Measurements from ENCODE around the gene SMIM1.

Gene SMIM1

GRCh38 chr1:3772027-3772714, 378 bp upstream of the SMIM1 start:
- peak; percentile 44 to 83 (median 68) for DNase-seq
- intact Hi-C loops (cut with DNase I) = no loop called here

GRCh38 chr1:3773572-3774275, 1.2 kb downstream of the SMIM1 start:
- intact Hi-C loops (cut with DNase I) = no loop called here
- no peak for DNase-seq

DNA sequence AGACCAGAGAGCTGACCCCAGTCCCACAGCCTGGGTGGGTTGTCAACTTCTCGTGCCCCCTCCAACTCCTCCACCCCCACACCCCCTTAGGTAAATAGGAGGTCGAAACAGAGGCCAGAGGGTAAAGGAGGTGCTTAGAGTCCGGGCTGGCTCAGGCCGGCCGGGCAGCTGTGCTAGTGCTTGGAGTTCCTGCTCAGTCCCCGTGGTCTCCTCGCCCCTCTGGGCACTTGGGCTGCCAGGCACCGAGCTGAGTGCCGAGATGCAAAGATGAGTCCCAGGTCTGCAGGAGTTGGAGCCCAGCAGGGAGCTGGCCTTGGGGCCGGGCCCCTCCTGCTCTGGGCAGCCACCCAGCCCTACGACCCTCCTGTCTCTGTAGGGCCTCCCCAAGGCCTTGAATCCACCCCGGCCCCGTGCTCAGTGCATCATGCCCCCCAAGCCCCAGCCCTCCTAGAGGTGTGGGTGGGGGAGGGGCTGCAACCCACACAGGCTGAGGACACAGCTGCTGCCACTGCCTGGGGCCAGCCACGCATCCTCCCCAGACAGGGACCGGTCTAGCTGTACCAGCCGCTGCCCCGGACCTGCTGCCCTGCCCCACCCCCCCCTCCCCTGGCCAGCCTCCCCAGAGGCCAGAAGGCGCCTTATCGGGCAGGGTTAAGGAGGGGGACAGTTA, 1.9 kb downstream of the SMIM1 start:
- intact Hi-C loops (cut with DNase I) = no loop called here
- peak in 1 of 42 donors; percentile 54 for DNase-seq

DNA sequence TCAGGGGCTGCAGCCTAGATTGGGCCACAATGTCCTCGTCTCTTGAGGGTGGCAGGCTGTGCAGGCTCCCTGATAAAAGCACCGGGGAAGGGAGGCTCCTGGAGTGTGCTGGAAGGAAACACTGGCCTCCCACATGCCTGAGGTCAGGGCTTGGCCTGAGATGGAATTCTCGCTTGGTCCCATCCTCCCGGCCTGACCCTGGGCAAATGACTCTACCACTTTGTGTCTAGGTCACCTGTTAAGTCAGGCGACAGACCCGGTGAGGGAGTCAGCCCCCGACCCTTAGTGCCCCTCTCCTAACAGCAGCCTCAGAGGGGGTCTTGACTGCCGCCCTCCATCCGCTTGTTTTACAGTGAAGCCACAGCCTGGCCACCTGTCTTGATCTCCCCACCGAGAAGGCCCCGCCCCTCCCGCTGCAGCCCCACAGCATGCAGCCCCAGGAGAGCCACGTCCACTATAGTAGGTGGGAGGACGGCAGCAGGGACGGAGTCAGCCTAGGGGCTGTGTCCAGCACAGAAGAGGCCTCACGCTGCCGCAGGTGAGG, 2.5 kb downstream of the SMIM1 start:
- intact Hi-C loops (cut with DNase I) = no loop called here
- no peak for DNase-seq

- intact Hi-C loops (cut with DNase I) = no loop called here
- peak in 22 of 42 donors; percentile 13 to 62 (median 48) for DNase-seq
Observed at GRCh38 chr1:3775490-3776230, 3.1 kb downstream of the SMIM1 start.

DNA sequence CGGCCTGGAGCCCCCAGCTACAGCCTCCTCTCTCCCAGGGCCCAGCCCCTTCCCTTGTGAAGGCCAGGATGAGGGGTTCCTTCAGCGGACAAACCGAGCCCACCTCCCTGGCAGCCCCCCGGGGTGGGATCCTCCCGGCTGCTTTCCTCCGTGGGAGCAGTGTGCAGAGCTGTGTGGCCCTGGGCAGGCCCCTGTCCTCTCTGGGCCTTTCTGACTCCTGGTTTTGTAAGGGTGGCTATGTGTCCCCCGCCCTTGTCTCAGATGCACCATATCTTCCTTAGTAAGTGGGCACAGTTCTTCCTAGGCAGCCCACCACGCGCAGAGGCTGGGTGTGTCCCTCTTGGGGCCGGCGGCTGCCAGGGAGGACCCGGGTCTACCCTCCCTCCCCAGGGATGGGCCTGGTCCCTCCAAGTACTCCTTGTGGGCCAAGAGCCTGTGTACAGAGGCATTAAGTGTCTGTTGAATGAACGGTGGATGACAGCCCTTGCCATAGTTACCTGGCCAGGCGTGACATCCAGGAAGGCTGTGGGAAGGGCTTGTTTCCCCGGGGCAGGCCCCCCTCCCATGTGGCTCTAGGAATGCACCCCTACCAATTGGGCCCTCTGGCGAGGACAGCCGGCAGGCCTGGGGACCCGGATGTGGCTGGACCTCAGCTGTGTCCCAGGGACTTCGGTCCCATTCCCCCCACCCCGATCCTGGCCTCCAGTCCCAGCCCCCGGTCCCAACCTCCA, 3.8 kb downstream of the SMIM1 start:
- no peak for DNase-seq
- intact Hi-C loops (cut with DNase I) = no loop called here

GRCh38 chr1:3777078-3777547, 4.6 kb downstream of the SMIM1 start:
- intact Hi-C loops (cut with DNase I) = no loop called here
- DNase-seq = no peak

- intact Hi-C loops (cut with DNase I) = no loop called here
- DNase-seq = no peak
Observed at GRCh38 chr1:3777647-3778589, 5.4 kb downstream of the SMIM1 start.

DNA sequence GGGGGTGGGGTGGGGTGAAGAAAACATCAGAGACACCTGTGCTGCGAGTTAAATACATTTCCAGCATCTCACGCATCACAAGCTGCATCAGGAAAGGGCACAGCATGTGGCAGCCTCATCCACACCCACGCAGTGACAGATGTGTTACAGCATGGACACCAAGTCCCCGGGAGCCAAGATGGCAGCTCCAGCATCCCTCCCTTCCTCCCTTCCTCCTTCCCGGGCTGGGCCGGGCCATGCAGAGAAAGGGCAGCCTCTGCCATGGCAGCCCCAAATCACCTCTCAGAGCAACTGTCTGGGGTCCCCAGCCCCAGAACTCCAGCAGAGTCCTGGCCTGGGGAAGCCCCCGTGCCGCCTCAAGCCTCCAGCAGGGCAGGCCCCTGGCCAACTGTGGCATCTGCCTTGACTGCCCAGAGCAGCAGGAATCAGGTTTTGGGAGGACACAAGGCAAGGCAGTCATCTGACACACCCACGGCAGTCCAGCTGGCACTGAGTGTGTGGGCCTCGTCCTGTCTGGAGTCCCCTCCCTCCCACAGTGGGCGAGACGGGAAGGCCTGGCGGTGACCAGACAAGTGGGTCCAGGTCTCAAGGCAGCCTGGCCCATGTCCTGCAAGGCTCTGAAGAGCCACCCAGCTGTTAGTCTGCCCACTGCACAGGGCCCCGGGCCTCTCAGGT, 6.2 kb downstream of the SMIM1 start:
- no peak for DNase-seq
- intact Hi-C loops (cut with DNase I) = no loop called here

- DNase-seq = no peak
- intact Hi-C loops (cut with DNase I) = no loop called here
Observed at GRCh38 chr1:3779265-3779911, 6.8 kb downstream of the SMIM1 start.

GRCh38 chr1:3779912-3780416, 7.4 kb downstream of the SMIM1 start:
- DNase-seq = no peak
- intact Hi-C loops (cut with DNase I) = no loop called here

GRCh38 chr1:3780901-3781300, 8.4 kb downstream of the SMIM1 start:
- intact Hi-C loops (cut with DNase I) = no loop called here
- DNase-seq = no peak

GRCh38 chr1:3783651-3784474, 11.3 kb downstream of the SMIM1 start:
- DNase-seq = peak in 22 of 42 donors; percentile 39 to 77 (median 57)
- intact Hi-C loops (cut with DNase I) = no loop called here

DNA sequence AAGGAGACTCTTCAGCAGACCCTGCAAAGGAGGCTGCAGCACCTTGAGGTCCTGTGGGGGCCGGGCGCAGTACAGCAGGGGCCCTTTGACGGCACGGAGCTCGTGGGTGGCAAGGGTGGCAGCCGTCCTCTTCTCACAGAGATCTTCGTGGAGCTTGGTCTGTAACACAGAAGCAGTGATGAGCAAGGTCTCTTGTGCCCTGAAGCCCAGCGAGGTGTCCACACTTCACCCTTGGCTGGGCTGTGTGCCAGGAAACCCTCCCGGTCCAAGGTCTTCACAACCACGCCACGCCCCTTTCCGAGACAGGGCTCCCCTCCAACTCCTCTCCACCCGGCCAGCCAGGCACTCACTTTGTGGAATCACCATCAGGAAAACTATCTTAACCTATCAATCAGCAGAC, 12.5 kb downstream of the SMIM1 start:
- intact Hi-C loops (cut with DNase I) = no loop called here
- DNase-seq = no peak

- peak in 6 of 42 donors; percentile 37 to 60 (median 54) for DNase-seq
- intact Hi-C loops (cut with DNase I) = no loop called here
Observed at GRCh38 chr1:3785456-3786157, 13.1 kb downstream of the SMIM1 start.

Data from head of caudate nucleus (tissue), 42 donors.